ENCODE results near the gene ABCA9.
"Not testable (repeated sequence)": the region's sequence is repeated elsewhere in the genome, so short reads cannot be mapped to it uniquely, and the experiment has no call there.

The ABCA9 gene

GRCh38 chr17:68950725-68951124, 110.0 kb downstream of the ABCA9 start:
- DNase-seq (ENCODE audit: low read depth), result no peak

- not testable (repeated sequence) for DNase-seq (ENCODE audit: low read depth)
These were observed 112.9 kb downstream of the ABCA9 start for GRCh38 chr17:68947868-68948267.

DNA sequence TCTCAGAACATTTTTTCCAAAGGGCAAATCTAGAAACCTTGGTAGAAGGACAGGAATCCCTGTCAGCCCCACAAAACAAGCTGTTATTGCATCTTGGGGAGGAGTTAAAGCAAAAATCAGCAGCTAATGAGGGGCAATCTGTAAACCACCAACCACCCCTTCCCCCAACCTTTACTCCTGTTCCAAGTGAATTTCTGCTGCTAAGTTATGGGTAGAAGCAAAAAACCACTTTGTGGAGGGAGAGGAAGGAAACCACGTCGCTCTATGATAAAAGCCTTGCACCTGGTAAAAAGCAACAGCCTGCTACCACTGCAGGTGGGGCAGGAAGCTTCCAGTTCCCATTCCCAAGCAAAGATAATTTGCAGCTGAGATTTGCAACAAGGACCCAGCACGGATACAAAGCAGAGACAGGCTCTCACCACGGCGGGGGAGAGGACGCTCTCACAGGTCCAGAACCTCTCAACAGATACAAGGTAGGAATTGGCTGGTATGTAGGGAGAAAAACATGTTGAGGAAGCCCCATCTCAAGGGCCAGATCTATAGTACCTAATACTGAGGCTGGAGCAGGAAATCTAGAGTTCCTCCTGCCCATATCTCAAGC, 116.2 kb downstream of the ABCA9 start:
- no peak for DNase-seq (ENCODE audit: low read depth)

- DNase-seq (ENCODE audit: low read depth), result not testable (repeated sequence)
These were observed 116.9 kb downstream of the ABCA9 start for GRCh38 chr17:68943812-68944182.

DNA sequence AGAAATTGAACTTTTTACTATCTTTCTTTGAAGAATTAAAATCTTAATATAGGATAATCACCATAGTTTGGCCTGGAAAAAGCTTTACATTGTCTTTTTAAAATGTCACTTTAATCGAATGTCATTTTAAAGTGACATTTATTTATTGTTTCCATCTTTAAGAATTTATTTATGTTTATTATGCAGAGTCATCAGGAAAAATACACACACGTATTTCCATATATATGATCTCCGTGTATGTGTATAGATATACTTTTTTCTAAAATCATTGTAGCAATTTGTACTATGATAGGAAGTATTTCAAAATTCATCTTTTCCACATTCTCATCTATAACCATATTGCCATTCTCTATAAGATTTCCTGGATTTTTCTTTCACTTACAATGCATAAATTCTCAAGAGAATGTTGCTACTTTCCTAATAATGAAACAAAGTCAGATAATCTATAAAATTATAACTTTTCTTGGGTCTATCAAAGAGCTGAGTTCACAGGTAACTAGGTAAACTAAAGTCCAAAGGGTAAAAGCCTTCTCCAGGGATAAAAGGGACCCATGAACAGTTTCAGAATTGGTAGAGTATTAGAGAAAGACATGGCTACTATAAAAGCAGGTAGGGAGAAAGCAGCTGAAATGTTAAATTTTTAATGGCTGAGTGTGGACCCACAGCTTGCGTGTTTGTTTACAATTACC, 117.5 kb downstream of the ABCA9 start:
- DNase-seq (ENCODE audit: low read depth), result no peak

DNA sequence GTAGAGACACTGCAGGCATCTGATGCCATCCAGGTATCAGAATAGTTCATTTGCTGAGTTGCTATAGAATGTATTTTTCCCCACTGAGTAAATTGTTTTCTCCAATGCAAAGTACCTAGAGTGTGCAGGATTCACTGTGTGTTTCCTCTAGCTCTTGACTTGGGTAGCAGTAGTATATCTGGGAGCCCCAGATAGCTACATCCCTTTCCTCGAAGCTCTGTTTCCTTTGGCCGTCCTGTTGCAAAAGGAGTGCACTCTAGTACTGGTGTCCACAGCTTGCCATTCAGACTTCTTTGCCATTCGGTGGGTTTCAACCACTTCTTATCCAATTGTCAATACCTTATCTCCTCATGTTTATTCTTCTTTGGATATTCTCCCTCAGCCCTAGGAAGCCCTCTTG, 118.3 kb downstream of the ABCA9 start:
- no peak for DNase-seq (ENCODE audit: low read depth)

DNA sequence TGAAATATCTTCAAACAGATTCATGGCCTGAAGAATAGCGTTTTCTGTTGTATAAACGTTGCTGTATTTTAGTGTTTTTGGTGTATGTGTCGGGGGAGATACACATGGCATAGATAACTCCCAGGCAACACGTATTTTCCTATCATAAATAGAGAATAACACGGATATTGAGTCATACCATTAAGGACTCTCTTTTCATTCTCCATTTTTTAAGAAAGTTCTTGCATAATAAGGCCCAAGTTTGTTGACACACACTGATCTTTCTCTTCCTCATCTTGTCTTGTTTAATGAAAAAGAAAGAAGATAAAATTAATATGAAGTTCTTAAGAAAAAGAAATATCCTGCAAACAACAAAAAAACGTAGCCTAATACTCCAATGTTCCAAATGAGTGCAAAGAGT, 119.0 kb downstream of the ABCA9 start:
- DNase-seq (ENCODE audit: low read depth), result no peak

DNA sequence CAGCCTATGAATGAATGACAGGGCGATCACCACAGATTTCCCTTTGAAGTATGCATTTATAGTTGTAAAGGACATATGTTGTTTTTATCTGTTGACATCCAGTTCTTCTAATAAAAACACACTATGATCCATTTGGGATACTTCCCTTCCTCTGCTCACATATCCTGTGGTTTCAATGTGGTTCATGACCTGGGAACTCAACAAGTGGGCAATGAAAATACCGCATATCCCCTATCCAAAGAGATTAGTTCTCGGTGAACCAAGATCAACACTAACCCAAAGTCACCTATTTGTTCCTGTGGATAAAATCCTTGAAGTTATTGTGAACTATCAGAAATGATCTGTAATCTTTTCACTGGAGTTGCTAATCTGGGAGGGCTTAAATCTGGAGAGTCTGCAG, 121.5 kb downstream of the ABCA9 start:
- DNase-seq (ENCODE audit: low read depth), result no peak

DNA sequence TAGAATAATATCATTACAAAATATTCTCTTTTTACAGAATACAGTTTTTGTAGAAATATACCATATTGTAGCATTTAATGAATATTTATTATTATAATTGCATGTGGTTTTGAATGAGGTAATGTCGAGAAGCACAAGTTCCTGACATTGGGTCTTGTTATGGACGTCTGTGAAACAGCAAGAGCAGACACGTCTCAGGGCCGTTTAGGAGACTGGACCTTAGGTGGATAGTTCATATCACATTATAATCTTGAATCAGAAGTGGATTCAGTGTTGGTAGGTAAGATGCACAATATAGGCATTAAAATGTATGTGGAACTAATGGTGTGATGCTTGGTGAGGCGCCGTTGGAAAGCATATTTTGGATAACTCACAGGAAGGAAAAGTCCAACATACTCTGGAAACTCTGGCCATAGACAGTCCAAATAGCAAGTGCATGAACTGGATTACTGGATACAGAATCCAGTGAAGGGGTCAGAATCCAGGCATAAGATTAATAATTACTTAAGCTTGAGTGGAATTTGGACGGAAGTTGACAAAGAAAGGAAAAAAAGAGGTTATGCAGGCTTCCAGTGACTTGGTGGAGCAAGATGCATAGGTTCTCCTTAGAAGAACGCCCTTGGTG, 122.7 kb downstream of the ABCA9 start:
- DNase-seq (ENCODE audit: low read depth), result no peak

DNA sequence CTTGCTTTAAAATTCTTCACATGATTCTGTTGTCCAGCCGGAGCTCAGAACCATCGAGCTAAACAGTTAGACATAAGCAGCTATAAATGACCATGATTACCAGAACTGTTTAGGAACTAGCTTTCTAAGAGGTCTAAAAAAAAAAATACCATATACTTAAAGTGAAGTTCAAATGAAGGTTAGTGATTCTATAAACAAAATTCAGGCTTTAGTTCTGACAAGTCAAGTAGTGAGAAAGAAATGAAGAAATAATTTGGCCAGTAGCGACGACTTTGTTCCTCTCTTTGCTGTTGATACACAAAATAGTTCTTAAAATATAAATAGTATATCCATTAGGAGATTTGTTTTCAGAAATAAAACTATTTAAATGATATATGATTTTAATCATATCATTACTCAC, 133.2 kb downstream of the ABCA9 start:
- no peak for DNase-seq (ENCODE audit: low read depth)

GRCh38 chr17:68924793-68925720, 135.7 kb downstream of the ABCA9 start:
- no peak for DNase-seq (ENCODE audit: low read depth)

Data from stimulated activated CD8-positive, alpha-beta memory T cell treated with anti-CD3 and anti-CD28 coated beads, Interleukin-15, amount 100 ng/mL, for 24 hours (primary cell).